ENCODE measurements around the gene LRRC4C. TPM values are rescaled to one million over a fixed set of nuclear protein-coding genes. Genes with fewer than 3 reads are reported as not detected.
"Not testable (repeated sequence)": the region's sequence is repeated elsewhere in the genome, so short reads cannot be mapped to it uniquely, and the experiment has no call there.

Gene LRRC4C
- total RNA-seq, 1 experiment from 2014 or later, result not detected

GRCh38 chr11:40987776-40988435 is 471.5 kb downstream of the LRRC4C start:
- Histone ChIP-seq H3K9me3 (no peaks in the 10 kb centered on the region; the same call in 1 of the 2 replicates), H3K36me3 (no peaks in the 10 kb centered on the region), H3K4me3 (no peak overlapping the region), H3K27me3 (no peaks in the 10 kb centered on the region)
- no peak for DNase-seq

- no peak for DNase-seq
- H3K9me3 ChIP-seq, result no peaks in the 10 kb centered on the region; the same call in 1 of the 2 replicates
- no peaks in the 10 kb centered on the region for H3K36me3 ChIP-seq
- no peaks in the 10 kb centered on the region for H3K27me3 ChIP-seq
- H3K4me3 ChIP-seq, result no peak overlapping the region
These were observed 473.1 kb downstream of the LRRC4C start for GRCh38 chr11:40986320-40986719.

GRCh38 chr11:40975076-40975475 is 484.4 kb downstream of the LRRC4C start:
- Histone ChIP-seq H3K9me3 (no peaks in the 10 kb centered on the region), H3K27me3 (no peaks in the 10 kb centered on the region), H3K4me3 (no peak overlapping the region), H3K36me3 (no peaks in the 10 kb centered on the region)
- no peak for DNase-seq

- H3K36me3 ChIP-seq, result no peaks in the 10 kb centered on the region
- H3K9me3 ChIP-seq, result peaks cover 2% of the 10 kb centered on the region; the same call in 1 of the 2 replicates
- no peaks in the 10 kb centered on the region for H3K27me3 ChIP-seq
- H3K4me3 ChIP-seq, result no peak overlapping the region
- DNase-seq, result no peak
These were observed 485.2 kb downstream of the LRRC4C start for GRCh38 chr11:40974186-40974795.

GRCh38 chr11:40958707-40959106 is 500.7 kb downstream of the LRRC4C start:
- H3K27me3 ChIP-seq, result no peaks in the 10 kb centered on the region
- H3K9me3 ChIP-seq, result no peaks in the 10 kb centered on the region
- no peak overlapping the region for H3K4me3 ChIP-seq
- no peak for DNase-seq
- H3K36me3 ChIP-seq, result no peaks in the 10 kb centered on the region

- DNase-seq, result no peak
- 0 out of 2 replicates have a peak, but pooled peaks cover 2% of the 10 kb centered on the region for H3K9me3 ChIP-seq
- H3K4me3 ChIP-seq, result no peak overlapping the region
- H3K27me3 ChIP-seq, result no peaks in the 10 kb centered on the region
- no peaks in the 10 kb centered on the region for H3K36me3 ChIP-seq
These were observed 507.0 kb downstream of the LRRC4C start for GRCh38 chr11:40952479-40952878.

GRCh38 chr11:40938002-40938401 is 521.5 kb downstream of the LRRC4C start:
- Histone ChIP-seq H3K27me3 (no peaks in the 10 kb centered on the region), H3K36me3 (no peaks in the 10 kb centered on the region), H3K9me3 (no peaks in the 10 kb centered on the region), H3K4me3 (no peak overlapping the region)
- no peak for DNase-seq

- Histone ChIP-seq H3K36me3 (no peaks in the 10 kb centered on the region), H3K27me3 (no peaks in the 10 kb centered on the region), H3K4me3 (no peak overlapping the region), H3K9me3 (no peaks in the 10 kb centered on the region)
- no peak for DNase-seq
These were observed 534.5 kb downstream of the LRRC4C start for GRCh38 chr11:40924915-40925314.

- Histone ChIP-seq H3K9me3 (peaks cover under 1% of the 10 kb centered on the region; the same call in 1 of the 2 replicates), H3K27me3 (no peaks in the 10 kb centered on the region), H3K36me3 (no peaks in the 10 kb centered on the region), H3K4me3 (no peak overlapping the region)
- peak; percentile 44 for DNase-seq
These were observed 538.2 kb downstream of the LRRC4C start for GRCh38 chr11:40921246-40921645.

- H3K36me3 ChIP-seq, H3K9me3 ChIP-seq, H3K4me3 ChIP-seq, DNase-seq, H3K27me3 ChIP-seq: not testable (repeated sequence)
These were observed 548.7 kb downstream of the LRRC4C start for GRCh38 chr11:40910774-40911173.

- Histone ChIP-seq H3K4me3 (no peak overlapping the region), H3K27me3 (no peaks in the 10 kb centered on the region), H3K36me3 (no peaks in the 10 kb centered on the region), H3K9me3 (no peaks in the 10 kb centered on the region)
- DNase-seq, result no peak
These were observed 565.0 kb downstream of the LRRC4C start for GRCh38 chr11:40894501-40894900.

GRCh38 chr11:40885250-40885954 is 574.0 kb downstream of the LRRC4C start:
- DNase-seq, result no peak

GRCh38 chr11:40882301-40882700 is 577.2 kb downstream of the LRRC4C start:
- no peaks in the 10 kb centered on the region for H3K27me3 ChIP-seq
- DNase-seq, result no peak
- H3K36me3 ChIP-seq, result no peaks in the 10 kb centered on the region
- H3K4me3 ChIP-seq, result no peak overlapping the region
- peaks cover 5% of the 10 kb centered on the region; the same call in 1 of the 2 replicates for H3K9me3 ChIP-seq

More at GRCh38 chr11:40885250-40885954, 574.0 kb downstream of the LRRC4C start:
- no peaks in the 10 kb centered on the region for H3K9me3 ChIP-seq
- H3K36me3 ChIP-seq, result no peaks in the 10 kb centered on the region
- no peak overlapping the region for H3K4me3 ChIP-seq
- H3K27me3 ChIP-seq, result no peaks in the 10 kb centered on the region

- peaks cover 5% of the 10 kb centered on the region; the same call in 1 of the 2 replicates for H3K9me3 ChIP-seq
- no peak overlapping the region for H3K4me3 ChIP-seq
- H3K36me3 ChIP-seq, result no peaks in the 10 kb centered on the region
- DNase-seq, result no peak
- H3K27me3 ChIP-seq, result no peaks in the 10 kb centered on the region
These were observed 579.5 kb downstream of the LRRC4C start for GRCh38 chr11:40879911-40880310.

GRCh38 chr11:40877981-40878380 is 581.5 kb downstream of the LRRC4C start:
- Histone ChIP-seq H3K36me3 (no peaks in the 10 kb centered on the region), H3K27me3 (no peaks in the 10 kb centered on the region), H3K9me3 (peaks cover 5% of the 10 kb centered on the region; the same call in 1 of the 2 replicates), H3K4me3 (no peak overlapping the region)
- no peak for DNase-seq

GRCh38 chr11:40877256-40877655 is 582.2 kb downstream of the LRRC4C start:
- Histone ChIP-seq H3K27me3 (no peaks in the 10 kb centered on the region), H3K9me3 (peaks cover 5% of the 10 kb centered on the region; the same call in 1 of the 2 replicates), H3K36me3 (no peaks in the 10 kb centered on the region), H3K4me3 (no peak overlapping the region)
- DNase-seq, result peak; percentile 58

- no peak for DNase-seq
- H3K9me3 ChIP-seq, result peaks cover 6% of the 10 kb centered on the region; the same call in 1 of the 2 replicates
- H3K27me3 ChIP-seq, result no peaks in the 10 kb centered on the region
- H3K36me3 ChIP-seq, result no peaks in the 10 kb centered on the region
- no peak overlapping the region for H3K4me3 ChIP-seq
These were observed 591.3 kb downstream of the LRRC4C start for GRCh38 chr11:40867991-40868632.

Measured in MG63 (cell line).